Measurements from ENCODE around the gene APCS. TPM values are rescaled to one million over a fixed set of nuclear protein-coding genes. Genes with fewer than 3 reads are reported as not detected.

APCS gene
- total RNA-seq, 2 experiments from 2014 or later, result not detected

DNA sequence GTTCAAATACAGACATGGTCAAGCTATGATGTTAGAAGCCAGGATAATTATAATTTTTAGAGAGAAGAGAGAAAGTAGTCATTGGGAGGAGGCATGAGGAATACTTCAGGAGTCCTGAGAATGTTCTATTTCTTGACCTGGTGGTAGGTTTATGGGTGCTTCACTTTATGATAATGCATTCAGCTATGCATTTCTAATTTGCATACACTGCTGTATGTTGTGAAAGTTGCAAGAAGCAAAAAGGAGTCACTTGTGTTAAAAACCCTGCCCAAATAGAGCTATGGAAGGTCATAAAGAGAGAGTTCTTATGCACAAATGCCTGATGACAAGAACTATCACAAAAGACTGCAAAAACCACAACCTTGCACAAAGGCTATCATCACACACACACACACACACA, 45.3 kb downstream of the APCS start:
- CTCF ChIA-PET (ENCODE audit: unreplicated experiment), result interaction anchor here (0.5 kb wide), 1 partner anchor 30 kb away, joined by 3 read pairs; no protein-coding TSS in a partner anchor
- POLR2A ChIA-PET, result no interaction called here
- H3K9me2 ChIP-seq (ENCODE audit: insufficient read depth, low read length), result no peaks in the 10 kb centered on the region

More for the DNA sequence above, 45.3 kb downstream of the APCS start:
- Histone ChIP-seq H2AFZ (ENCODE audit: low read length) (no peak overlapping the region), H3K4me1 (ENCODE audit: insufficient read depth, low read length, poor library complexity, severe bottlenecking) (no peaks in the 10 kb centered on the region), H3K27ac (ENCODE audit: low read depth, low read length, poor library complexity, severe bottlenecking) (no peak overlapping the region), H3K79me2 (ENCODE audit: insufficient read depth, low read depth, low read length) (no peaks in the 10 kb centered on the region), H4K20me1 (ENCODE audit: insufficient read depth, low read length) (no peaks in the 10 kb centered on the region), H3K4me2 (ENCODE audit: low read length) (no peak overlapping the region), H3K4me3 (ENCODE audit: low read depth, low read length, poor library complexity, severe bottlenecking) (no peak overlapping the region), H3K36me3 (ENCODE audit: insufficient read depth, low read length) (no peaks in the 10 kb centered on the region), H3K9me3 (ENCODE audit: low read length) (no peaks in the 10 kb centered on the region)
- DNase-seq (ENCODE audit: low spot score), result no peak
- BruUV-seq (replicated peaks), result no TSS peak
- intact Hi-C loops (cut with micrococcal nuclease; ENCODE audit: unreplicated experiment), result no loop called here
- no peak for TF ChIP-seq EZH2phosphoT487 (IDR thresholded peaks at IDR 0.05; ENCODE audit: borderline replicate concordance, low read depth, low read length)
- TF ChIP-seq, protein P1, sequence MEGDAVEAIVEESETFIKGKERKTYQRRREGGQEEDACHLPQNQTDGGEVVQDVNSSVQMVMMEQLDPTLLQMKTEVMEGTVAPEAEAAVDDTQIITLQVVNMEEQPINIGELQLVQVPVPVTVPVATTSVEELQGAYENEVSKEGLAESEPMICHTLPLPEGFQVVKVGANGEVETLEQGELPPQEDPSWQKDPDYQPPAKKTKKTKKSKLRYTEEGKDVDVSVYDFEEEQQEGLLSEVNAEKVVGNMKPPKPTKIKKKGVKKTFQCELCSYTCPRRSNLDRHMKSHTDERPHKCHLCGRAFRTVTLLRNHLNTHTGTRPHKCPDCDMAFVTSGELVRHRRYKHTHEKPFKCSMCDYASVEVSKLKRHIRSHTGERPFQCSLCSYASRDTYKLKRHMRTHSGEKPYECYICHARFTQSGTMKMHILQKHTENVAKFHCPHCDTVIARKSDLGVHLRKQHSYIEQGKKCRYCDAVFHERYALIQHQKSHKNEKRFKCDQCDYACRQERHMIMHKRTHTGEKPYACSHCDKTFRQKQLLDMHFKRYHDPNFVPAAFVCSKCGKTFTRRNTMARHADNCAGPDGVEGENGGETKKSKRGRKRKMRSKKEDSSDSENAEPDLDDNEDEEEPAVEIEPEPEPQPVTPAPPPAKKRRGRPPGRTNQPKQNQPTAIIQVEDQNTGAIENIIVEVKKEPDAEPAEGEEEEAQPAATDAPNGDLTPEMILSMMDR (conservative IDR thresholded peaks at IDR 0.05; ENCODE audit: low read length), result no peak

Other genes starting within 250 kb of the APCS start
- not detected in 2 replicates for gene OR10J4, start 155.6 kb upstream of the APCS start, total RNA-seq (2014; rRNA removed; shearing (Covaris generic))
- gene OR10J4, start 155.6 kb upstream of the APCS start, total RNA-seq (2022), result not detected in 2 replicates
- not detected in 2 replicates for gene OR10J1, start 148.1 kb upstream of the APCS start, total RNA-seq (2014; rRNA removed; shearing (Covaris generic))
- not detected in 2 replicates for gene OR10J1, start 148.1 kb upstream of the APCS start, total RNA-seq (2022)
- gene OR10J5, start 51.8 kb upstream of the APCS start, total RNA-seq (2014; rRNA removed; shearing (Covaris generic)), result not detected in 2 replicates
- not detected in 2 replicates for gene OR10J5, start 51.8 kb upstream of the APCS start, total RNA-seq (2022)
- gene CRP, start 126.8 kb downstream of the APCS start, total RNA-seq (2014; rRNA removed; shearing (Covaris generic)), result not detected in 2 replicates
- gene CRP, start 126.8 kb downstream of the APCS start, total RNA-seq (2022), result not detected in 2 replicates
- gene DUSP23, start 193.1 kb downstream of the APCS start, total RNA-seq (2014; rRNA removed; shearing (Covaris generic)), result 1.2 and 3.7 TPM in 2 replicates
- 1.5 and 2.0 TPM in 2 replicates for gene DUSP23, start 193.1 kb downstream of the APCS start, total RNA-seq (2022)
- gene FCRL6, start 214.5 kb downstream of the APCS start, total RNA-seq (2014; rRNA removed; shearing (Covaris generic)), result not detected in 2 replicates
- gene FCRL6, start 214.5 kb downstream of the APCS start, total RNA-seq (2022), result not detected in 2 replicates
- not detected in 2 replicates for gene SLAMF8, start 239.0 kb downstream of the APCS start, total RNA-seq (2014; rRNA removed; shearing (Covaris generic))
- not detected in 2 replicates for gene SLAMF8, start 239.0 kb downstream of the APCS start, total RNA-seq (2022)

All from OCI-LY7 (cell line).